Measurements from ENCODE around the gene TMBIM6.
"Not testable (repeated sequence)": the region's sequence is repeated elsewhere in the genome, so short reads cannot be mapped to it uniquely, and the experiment has no call there.

Gene TMBIM6

DNA sequence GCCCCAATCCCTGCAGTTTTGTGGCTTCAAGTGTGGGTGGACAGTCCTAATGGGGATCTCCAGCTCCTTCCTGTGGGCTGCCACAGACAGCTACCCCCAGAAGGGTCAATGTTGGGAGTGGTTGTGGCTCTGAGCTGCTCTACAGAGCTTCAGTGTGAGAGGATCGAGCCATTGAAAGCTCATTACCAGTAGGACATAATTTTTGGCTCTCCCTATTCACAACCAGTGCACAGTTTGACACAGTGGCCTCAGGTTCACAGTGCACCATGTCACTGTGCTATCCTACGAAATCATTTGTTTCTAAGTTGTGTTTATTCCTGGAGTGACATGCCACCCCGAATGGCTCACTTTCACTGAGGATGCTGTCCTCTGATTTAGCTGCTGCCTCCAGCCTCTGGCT is 22.8 kb downstream of the TMBIM6 start:
- H3K4me3 ChIP-seq = no peak overlapping the region
- H3K27ac ChIP-seq = peak overlapping the region in 1 of 21 experiments; percentile 7

- Histone ChIP-seq H3K4me3 (no peak overlapping the region), H3K27ac (no peak overlapping the region)
Measured at GRCh38 chr12:49766115-49766455, 24.7 kb downstream of the TMBIM6 start.

- Histone ChIP-seq H3K4me3 (no peak overlapping the region), H3K27ac (no peak overlapping the region)
Measured at GRCh38 chr12:49767333-49767732, 26.0 kb downstream of the TMBIM6 start.

DNA sequence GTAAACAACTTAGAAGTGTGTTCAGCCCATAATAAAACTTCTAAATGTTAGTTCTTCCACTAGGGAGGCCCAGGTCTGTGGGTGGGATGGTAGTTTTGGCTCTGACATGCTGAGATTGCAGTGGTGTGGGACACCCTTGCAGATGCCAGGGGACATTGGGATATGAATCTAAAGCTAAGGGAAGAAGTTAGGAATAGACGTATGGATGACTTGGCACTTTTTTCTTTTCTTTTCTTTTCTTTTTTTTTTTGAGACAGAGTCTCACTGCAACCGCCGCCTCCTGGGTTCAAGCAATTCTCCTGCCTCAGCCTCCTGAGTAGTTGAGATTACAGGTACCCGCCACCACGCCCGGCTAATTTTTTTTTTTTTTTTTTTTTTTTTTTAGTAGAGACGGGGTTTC is 31.7 kb downstream of the TMBIM6 start:
- H3K4me3 ChIP-seq, H3K27ac ChIP-seq: not testable (repeated sequence)

DNA sequence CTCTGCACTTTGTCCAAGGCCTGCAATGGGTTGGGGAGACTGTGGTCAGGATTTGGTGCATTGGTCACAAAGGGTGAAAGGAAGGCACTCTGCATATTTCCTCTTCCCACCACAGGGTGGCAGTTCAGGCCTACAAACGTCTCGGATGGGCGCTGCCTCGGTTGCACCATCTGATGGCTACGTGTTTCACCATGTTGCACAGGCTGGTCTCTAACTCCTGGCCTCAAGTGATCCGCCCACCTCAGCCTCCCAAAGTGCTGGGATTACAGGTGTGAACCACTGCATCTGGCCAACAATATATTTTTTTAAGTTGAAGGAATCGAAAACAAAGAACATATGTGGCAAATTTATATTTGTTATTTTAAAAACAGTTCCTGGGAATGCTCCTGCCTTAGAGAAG is 35.1 kb downstream of the TMBIM6 start:
- Histone ChIP-seq H3K27ac (no peak overlapping the region), H3K4me3 (no peak overlapping the region)

DNA sequence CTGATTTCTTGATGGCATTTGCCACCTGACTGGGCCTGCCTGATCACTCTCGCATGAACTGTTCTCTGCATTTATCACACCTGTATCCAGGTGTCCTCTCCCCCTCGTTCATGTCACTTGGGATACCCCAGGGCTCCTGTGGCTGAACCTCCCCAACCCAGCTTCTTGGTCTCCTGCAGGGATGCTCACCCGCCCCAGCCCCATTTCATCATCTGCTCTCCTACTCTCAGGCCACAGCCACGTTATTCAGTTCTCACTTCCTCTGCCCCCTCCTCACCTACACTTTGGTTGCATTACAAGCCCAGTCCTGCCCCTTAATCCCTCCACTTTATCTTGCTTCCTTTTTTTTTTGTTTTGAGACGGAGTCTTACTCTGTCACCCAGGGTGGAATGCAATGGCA is 35.5 kb downstream of the TMBIM6 start:
- Histone ChIP-seq H3K4me3 (no peak overlapping the region), H3K27ac (no peak overlapping the region)

GRCh38 chr12:49777341-49777740 is 36.0 kb downstream of the TMBIM6 start:
- Histone ChIP-seq H3K4me3 (no peak overlapping the region), H3K27ac (no peak overlapping the region)

DNA sequence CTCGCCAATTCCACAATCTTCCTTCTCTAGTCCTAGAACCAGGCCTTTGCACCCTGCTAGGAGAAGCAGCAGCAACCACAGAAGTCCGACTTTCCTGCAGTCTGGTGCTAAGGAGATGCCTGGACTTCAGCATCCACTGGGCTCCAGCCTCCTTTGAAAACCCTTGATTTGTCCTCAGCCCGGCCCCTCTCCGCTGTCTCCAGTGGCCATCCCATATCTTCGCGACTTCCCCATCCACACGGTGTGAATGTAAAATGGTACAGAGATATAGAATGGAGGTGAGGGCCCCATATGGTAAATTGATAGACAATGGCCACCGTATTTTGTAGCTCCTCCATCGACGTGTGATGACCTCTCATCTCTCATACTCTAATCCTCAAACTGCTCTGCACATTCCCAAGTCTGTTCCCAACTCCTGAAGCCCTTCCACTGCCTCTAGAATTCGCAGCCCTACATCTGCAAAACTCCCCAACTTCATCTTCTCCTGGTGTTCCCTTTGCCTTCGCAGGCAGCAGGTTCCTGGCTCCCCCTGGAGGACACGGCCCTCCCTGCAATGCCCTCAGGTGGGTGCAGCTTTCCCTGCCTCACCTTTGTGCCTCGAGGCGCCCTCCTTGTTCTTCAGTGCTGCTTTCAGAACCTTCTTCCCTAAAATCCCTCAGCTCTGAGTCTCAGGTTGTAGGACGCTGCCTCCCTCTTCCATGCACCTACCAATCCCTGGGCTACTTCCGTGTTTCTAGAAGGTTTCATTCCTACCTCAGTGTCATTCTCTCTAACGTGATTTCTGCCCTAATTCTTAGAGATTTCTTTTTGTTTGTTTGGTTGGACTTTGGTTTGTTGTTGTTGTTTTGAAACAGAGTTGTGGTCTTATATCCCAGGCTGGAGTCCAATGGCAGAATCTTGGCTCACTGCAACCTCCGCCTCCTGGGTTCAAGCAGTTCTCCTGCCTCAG is 36.7 kb downstream of the TMBIM6 start:
- Histone ChIP-seq H3K4me3 (no peak overlapping the region), H3K27ac (no peak overlapping the region)

DNA sequence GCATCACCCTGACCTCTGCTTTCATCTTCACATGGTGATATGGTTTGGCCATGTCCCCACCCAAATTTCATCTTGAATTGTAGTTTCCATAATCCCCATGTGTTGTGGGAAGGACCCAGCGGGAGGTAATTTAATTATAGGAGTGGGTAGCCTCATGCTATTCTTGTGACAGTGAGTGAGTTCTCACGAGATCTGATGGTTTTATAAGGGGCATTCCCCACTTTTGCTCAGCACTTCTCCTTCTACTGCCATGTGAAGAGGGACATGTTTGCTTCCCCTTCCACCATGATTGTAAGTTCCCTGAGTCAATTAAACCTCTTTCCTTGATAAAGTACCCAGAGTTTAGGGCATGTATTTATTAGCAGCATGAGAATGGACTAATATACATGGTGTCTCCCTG is 38.2 kb downstream of the TMBIM6 start:
- no peak overlapping the region for H3K27ac ChIP-seq
- H3K4me3 ChIP-seq = no peak overlapping the region

DNA sequence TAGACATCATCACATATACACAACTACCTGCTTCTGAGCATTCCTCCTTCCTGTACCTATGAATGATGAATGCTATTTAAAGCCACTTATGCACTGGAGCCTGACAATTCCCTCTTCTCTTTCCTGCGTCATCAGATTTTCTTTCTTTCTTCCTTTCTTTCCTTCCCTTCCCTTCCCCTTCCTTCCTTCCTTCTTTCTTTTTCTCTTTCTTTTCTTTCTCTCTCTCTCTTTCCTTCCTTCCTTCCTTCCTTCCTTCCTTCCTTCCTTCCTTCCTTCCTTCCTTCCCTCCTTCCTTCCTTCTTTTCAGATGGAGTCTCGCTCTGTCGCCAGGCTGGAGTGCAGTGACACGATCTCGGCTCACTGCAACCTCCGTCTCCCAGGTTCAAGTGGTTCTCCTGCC is 39.6 kb downstream of the TMBIM6 start:
- H3K4me3 ChIP-seq = not testable (repeated sequence)

DNA sequence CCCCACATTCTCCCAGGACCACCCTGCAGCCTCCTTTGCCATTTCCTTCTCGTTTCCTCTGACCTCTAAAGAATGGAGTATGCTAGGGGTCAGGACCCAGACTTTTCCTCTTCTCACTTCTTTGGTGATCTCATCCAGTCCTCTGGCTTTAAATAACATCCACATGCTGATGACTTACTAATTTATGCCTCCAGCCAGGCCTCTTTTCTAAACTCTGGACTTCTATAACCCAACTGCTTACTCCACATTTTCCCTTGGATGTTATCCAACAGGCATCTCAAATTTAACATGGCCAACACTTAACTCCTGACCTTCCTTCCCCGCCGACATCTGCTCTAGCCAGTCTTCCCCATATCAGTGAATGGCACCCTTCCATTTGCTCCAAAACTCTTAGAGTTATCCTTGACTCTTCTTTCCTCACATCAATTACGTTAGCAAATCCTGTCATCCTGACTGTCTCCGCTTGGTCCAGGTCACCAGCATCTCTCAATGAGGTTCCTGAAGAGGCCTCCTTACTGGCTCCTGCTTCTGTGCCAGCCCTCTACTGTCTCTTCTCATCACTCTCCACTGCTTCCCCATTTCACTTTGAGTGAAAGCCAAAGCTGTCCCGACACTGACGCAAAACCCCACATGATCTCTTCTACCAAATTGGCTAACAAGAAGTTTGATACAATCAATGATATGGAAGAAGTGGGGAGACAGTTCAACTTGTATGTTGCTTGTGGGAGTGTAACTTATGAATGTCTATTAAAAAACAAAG is 42.7 kb downstream of the TMBIM6 start:
- no peak overlapping the region for H3K4me3 ChIP-seq
- peak overlapping the region in 7 of 21 experiments; percentile 10 to 39 (median 29) for H3K27ac ChIP-seq

More for the DNA sequence above, 39.6 kb downstream of the TMBIM6 start:
- not testable (repeated sequence) for H3K27ac ChIP-seq

DNA sequence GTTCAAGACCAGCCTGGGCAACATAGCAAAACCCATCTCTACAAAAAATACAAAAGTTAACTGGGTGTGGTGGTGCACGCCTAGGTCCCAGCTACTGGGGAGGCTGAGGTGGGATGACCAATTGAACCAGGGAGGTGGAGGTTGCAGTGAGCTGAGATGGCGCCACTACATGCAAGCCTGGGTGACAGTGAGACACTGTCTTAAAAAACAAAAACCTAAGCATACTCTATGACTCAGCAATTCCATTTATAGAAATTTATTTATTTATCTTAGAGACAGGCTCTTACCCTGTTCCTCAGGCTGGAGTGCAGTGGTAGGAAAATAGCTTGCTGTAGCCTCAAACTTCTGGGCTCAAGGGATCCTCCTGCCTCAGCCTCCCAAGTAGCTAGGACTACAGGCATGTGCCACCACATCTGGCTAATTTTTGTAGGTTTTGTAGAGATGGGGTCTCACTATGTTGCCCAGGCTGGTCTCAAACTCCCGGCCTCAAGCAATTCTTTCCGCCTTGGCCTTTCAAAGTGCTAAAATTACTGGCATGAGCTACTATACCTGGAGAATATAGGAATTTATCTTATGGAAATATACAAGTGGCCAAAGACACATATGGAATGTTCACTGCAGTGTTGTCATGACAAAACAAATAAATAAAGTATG is 43.5 kb downstream of the TMBIM6 start:
- Histone ChIP-seq H3K4me3 (no peak overlapping the region), H3K27ac (peak overlapping the region in 6 of 21 experiments; percentile 3 to 39 (median 27))

GRCh38 chr12:49787672-49788071 is 46.3 kb downstream of the TMBIM6 start:
- Histone ChIP-seq H3K27ac (no peak overlapping the region), H3K4me3 (no peak overlapping the region)

- H3K4me3 ChIP-seq = no peak overlapping the region
- H3K27ac ChIP-seq = no peak overlapping the region
Measured at GRCh38 chr12:49789992-49790391, 48.6 kb downstream of the TMBIM6 start.

DNA sequence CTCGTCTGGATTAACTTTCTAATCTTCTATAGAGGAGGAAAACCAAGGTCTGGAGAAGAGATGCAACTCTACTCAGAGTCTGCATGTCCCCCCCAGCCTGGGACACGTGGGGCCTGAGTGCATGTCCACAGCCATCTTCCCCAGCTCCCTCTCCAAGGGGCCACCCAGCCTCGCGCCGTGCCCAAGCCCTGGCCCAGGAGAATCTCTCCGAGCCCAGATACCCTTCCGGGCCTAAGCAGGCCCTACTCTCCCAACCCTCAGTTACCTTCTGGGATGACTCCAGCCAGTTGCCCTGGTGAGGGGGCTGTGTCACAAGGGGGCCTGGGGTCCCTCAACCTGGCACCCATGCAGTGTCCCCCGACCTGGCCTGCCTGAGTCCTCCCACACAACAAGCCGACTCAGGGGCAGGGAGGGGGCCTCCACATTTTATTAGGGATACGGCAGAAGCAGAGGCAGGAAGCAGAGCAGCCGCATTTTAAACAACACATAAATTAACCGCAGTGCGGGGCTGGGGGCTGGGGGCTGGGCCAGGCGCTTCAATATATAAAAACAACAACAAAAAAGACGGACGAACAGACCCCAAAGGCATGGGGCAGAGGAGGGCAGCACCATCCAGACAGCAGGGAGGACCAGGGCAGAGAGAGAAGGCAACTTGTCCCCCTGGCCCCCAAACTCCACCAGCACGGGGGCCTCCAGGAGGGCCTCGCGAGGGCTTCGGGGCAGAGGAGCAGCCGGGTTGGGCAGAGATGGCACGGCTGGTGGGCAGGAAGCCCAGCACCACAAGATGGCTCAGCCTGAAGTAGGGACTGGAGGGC is 49.6 kb downstream of the TMBIM6 start:
- Histone ChIP-seq H3K27ac (no peak overlapping the region), H3K4me3 (no peak overlapping the region)

GRCh38 chr12:49791700-49792099 is 50.3 kb downstream of the TMBIM6 start:
- peak overlapping the region in 1 of 21 experiments; percentile 43 for H3K27ac ChIP-seq
- no peak overlapping the region for H3K4me3 ChIP-seq

DNA sequence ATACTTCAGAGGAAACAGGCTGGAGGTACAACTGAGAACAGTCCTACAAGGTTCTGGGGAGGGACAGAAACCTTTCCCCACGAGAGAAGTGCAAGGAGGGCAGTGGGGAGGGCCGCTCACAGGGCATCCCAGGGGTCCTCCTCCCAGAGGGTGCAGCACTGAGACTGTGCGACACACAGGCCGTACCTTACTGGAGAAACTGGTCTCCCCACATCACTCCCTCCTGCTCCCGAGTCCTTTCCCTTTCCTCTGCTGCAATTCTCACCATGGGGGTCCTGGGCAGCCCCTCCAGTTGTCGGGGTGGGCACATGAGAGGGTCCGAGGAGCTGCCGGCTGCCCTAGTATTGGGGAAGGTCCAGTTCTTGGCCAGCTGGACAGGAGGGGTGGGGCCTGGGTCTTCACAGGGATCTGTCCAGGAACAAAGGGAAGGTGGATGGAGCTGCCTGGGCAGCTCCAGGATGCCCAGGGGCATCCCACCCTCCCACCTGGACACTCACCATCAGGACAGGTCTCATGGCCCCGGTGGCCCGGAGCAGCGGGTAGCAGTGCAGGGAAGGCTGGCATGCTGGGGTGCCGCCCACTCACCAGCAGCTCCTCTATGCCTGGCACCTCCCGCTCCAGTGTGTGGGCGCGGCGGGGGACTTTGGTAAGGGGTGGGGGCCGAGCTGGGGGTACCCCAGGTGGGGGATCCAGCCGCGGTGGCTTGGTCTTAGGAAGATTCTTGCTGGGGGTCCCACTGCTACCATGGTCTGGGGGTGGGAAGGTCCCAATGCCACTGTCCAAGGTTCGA is 51.0 kb downstream of the TMBIM6 start:
- no peak overlapping the region for H3K27ac ChIP-seq
- no peak overlapping the region for H3K4me3 ChIP-seq

- no peak overlapping the region for H3K27ac ChIP-seq
- H3K4me3 ChIP-seq = no peak overlapping the region
Measured at GRCh38 chr12:49792976-49793580, 51.7 kb downstream of the TMBIM6 start.

Data from skin epidermis (tissue), 12 donors.